Measurements from ENCODE around the gene LAMA3. TPM values are rescaled to one million over a fixed set of nuclear protein-coding genes. Genes with fewer than 3 reads are reported as not detected.

The LAMA3 gene
- total RNA-seq, 1 experiment from 2014 or later: 207 TPM

DNA sequence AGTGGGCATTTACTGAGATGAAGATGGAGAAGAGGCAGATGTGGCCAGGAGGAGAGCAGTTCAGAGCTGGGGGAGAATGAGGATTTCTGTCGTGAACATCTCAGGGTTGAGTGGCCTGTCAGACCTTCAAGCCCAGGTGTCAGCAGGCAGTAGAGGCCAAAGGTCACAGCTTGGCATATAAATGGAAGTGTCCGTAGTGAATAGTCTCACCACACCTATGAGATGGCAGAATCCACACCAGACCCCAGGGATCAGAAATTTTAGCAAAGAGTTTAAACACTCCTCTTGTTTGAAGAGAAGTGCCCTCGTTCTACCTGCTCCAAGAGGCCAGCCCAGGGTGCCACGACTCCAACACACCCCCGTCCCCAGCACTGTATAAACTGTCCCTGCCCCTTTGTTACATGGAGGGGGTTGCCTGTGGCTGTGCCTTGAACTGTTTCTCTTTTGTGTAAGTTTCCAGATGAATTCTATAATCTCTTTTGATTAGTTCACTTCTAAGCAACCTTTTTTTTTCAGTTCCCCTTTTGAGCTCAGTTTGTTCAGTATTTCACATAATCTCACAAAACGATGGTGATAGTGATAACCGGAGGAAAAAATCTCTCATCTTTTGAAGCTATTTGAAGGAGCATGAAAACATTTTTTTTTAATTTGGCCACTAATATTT lies 256.3 kb downstream of the LAMA3 start:
- BruUV-seq (replicated peaks): no TSS peak
- no peak for TF ChIP-seq CTCF (IDR thresholded peaks at IDR 0.05; ENCODE audit: unreplicated experiment)
- no peaks in the 10 kb centered on the region for H3K4me1 Mint-ChIP-seq (ENCODE audit: low read depth, unreplicated experiment)
- peaks cover 8% of the 10 kb centered on the region for H3K36me3 Mint-ChIP-seq (ENCODE audit: insufficient read depth, unreplicated experiment)
- intact Hi-C loops (cut with micrococcal nuclease; ENCODE audit: unreplicated experiment): no loop called here
- no peak for DNase-seq
- H3K9me3 Mint-ChIP-seq (ENCODE audit: low read depth, unreplicated experiment): no peaks in the 10 kb centered on the region
- H3K27me3 Mint-ChIP-seq (ENCODE audit: unreplicated experiment): no peaks in the 10 kb centered on the region
- no peak overlapping the region for H3K4me3 Mint-ChIP-seq (ENCODE audit: low read depth, unreplicated experiment)
- no peak overlapping the region for H3K27ac Mint-ChIP-seq (ENCODE audit: unreplicated experiment)
- CTCF ChIA-PET: interaction anchor here (0.7 kb wide), 1 partner anchor 53 kb away, joined by 3 read pairs; no protein-coding TSS in a partner anchor

GRCh38 chr18:23949863-23950262 lies 260.6 kb downstream of the LAMA3 start:
- peaks cover 11% of the 10 kb centered on the region for H3K36me3 Mint-ChIP-seq (ENCODE audit: insufficient read depth, unreplicated experiment)
- no peaks in the 10 kb centered on the region for H3K27me3 Mint-ChIP-seq (ENCODE audit: unreplicated experiment)
- no peaks in the 10 kb centered on the region for H3K4me1 Mint-ChIP-seq (ENCODE audit: low read depth, unreplicated experiment)
- no peak for DNase-seq
- no TSS peak for BruUV-seq (replicated peaks)
- no peak overlapping the region for H3K4me3 Mint-ChIP-seq (ENCODE audit: low read depth, unreplicated experiment)
- no peak overlapping the region for H3K27ac Mint-ChIP-seq (ENCODE audit: unreplicated experiment)
- intact Hi-C loops (cut with micrococcal nuclease; ENCODE audit: unreplicated experiment): no loop called here
- no peaks in the 10 kb centered on the region for H3K9me3 Mint-ChIP-seq (ENCODE audit: low read depth, unreplicated experiment)
- TF ChIP-seq CTCF (IDR thresholded peaks at IDR 0.05; ENCODE audit: unreplicated experiment): no peak
- CTCF ChIA-PET: no interaction called here

DNA sequence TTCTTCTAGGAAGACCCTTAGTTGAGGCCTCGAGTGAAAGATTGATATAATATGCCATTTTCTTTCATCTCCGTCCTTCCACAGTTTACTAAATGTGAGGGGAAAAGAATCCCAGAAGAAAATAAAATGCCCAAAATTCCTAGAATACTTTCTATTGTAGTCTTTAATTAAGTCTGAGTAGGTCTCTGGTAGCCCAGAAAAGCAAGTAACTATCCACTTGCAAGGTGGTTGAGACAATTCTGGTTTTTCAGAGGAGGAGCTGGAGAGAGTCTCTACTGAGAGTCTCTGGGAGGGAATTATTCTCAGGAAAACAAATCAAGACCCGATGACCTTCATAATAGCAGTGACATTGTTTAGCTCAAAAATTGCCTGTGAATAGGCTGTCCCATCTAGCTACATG lies 261.4 kb downstream of the LAMA3 start:
- Mint-ChIP-seq H3K4me1 (ENCODE audit: low read depth, unreplicated experiment) (no peaks in the 10 kb centered on the region), H3K4me3 (ENCODE audit: low read depth, unreplicated experiment) (no peak overlapping the region), H3K36me3 (ENCODE audit: insufficient read depth, unreplicated experiment) (peaks cover 11% of the 10 kb centered on the region), H3K9me3 (ENCODE audit: low read depth, unreplicated experiment) (no peaks in the 10 kb centered on the region), H3K27me3 (ENCODE audit: unreplicated experiment) (no peaks in the 10 kb centered on the region), H3K27ac (ENCODE audit: unreplicated experiment) (no peak overlapping the region)
- no peak for DNase-seq
- no TSS peak for BruUV-seq (replicated peaks)
- CTCF ChIA-PET: interaction anchor here (0.6 kb wide), 1 partner anchor 266 kb away, joined by 3 read pairs; no protein-coding TSS in a partner anchor
- intact Hi-C loops (cut with micrococcal nuclease; ENCODE audit: unreplicated experiment): no loop called here
- TF ChIP-seq CTCF (IDR thresholded peaks at IDR 0.05; ENCODE audit: unreplicated experiment): no peak

DNA sequence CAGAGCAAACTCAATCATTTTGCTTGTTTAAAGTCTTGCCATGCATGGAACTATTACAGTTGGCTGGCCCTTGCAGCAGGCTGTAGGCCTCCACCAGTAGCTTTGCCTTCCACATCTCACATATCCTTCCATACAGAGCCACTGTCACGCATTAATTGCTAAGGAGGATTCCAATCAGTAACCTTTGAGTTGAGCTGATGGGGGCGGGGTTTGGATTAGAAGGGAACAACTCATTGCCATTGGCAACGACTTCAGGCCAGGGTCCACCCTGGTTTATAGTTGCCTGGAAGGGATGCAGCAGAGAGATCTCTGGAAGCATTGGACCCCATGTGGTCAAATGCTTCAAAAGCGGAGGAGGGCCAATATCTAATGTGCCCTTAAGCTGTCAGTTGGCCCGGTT lies 262.0 kb downstream of the LAMA3 start:
- Mint-ChIP-seq H3K9me3 (ENCODE audit: low read depth, unreplicated experiment) (no peaks in the 10 kb centered on the region), H3K27ac (ENCODE audit: unreplicated experiment) (no peak overlapping the region), H3K27me3 (ENCODE audit: unreplicated experiment) (no peaks in the 10 kb centered on the region), H3K4me3 (ENCODE audit: low read depth, unreplicated experiment) (no peak overlapping the region), H3K4me1 (ENCODE audit: low read depth, unreplicated experiment) (no peaks in the 10 kb centered on the region), H3K36me3 (ENCODE audit: insufficient read depth, unreplicated experiment) (peaks cover 11% of the 10 kb centered on the region)
- CTCF ChIA-PET: interaction anchor here (0.6 kb wide), 1 partner anchor 266 kb away, joined by 3 read pairs; no protein-coding TSS in a partner anchor
- intact Hi-C loops (cut with micrococcal nuclease; ENCODE audit: unreplicated experiment): no loop called here
- no peak for DNase-seq
- no TSS peak for BruUV-seq (replicated peaks)
- TF ChIP-seq CTCF (IDR thresholded peaks at IDR 0.05; ENCODE audit: unreplicated experiment): no peak
